GM12892 (cell line): Measurements from ENCODE around the gene MROH2B.

Experiments
- POLR2A ChIP-seq: IDR thresholded peaks from 2 replicates; pipeline ENCODE4 v1.6.1; 2011; ENCODE audit warnings: low read depth, low read length, control low read depth
- POLR2AphosphoS5 ChIP-seq: IDR thresholded peaks from 2 replicates; pipeline ENCODE4 v1.6.1; 2011; ENCODE audit warnings: low read depth, low read length, control low read depth
- TAF1 ChIP-seq: IDR thresholded peaks from 2 replicates; pipeline ENCODE4 v1.6.1; 2011; ENCODE audit warnings: low read depth, mild to moderate bottlenecking, control low read depth, low read length, borderline replicate concordance

DNA sequence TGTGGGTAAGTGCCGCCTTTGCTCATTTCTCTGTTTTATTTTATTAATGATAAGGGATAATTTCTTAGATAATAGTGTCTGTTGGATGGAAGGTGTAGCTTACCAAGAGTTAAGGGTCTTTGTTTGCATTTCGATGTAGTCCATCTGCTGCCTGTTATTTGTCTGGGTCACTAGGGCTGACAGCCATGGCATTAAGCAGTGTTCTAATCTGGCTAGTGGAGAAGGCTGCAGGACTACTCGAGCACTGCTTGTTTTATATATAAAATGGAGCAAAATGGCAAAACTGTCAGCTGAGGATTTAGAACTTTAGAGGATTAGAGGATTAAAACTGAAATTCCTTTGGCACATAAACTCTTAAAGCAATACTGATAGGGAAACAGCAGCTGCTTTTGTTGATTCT, 94.3 kb downstream of the MROH2B start:
- TF ChIP-seq POLR2A (no peak), POLR2AphosphoS5 (no peak), TAF1 (no peak)
